Measurements from ENCODE around the gene NGF.
A peak's percentile ranks its signal among the peaks of the same experiment; 100 is the strongest.

The NGF gene

GRCh38 chr1:115337276-115337632 is 795 bp downstream of the NGF start:
- peak; percentile 44 for FAIRE-seq

GRCh38 chr1:115336741-115337140 is 1.3 kb downstream of the NGF start:
- no peak for FAIRE-seq
- DNase-seq (ENCODE audit: low spot score) = no peak

More at GRCh38 chr1:115337276-115337632, 795 bp downstream of the NGF start:
- DNase-seq (ENCODE audit: low spot score) = peak; percentile 23

- DNase-seq (ENCODE audit: low spot score) = peak; percentile 32
These were observed 5.0 kb downstream of the NGF start for GRCh38 chr1:115332813-115333608.

GRCh38 chr1:115331558-115332331 is 6.3 kb downstream of the NGF start:
- no peak for FAIRE-seq
- DNase-seq (ENCODE audit: low spot score) = no peak

More at GRCh38 chr1:115332813-115333608, 5.0 kb downstream of the NGF start:
- FAIRE-seq = peak; percentile 40

GRCh38 chr1:115330480-115331013 is 7.5 kb downstream of the NGF start:
- peak; percentile 40 for DNase-seq (ENCODE audit: low spot score)
- no peak for FAIRE-seq

GRCh38 chr1:115329965-115330364 is 8.1 kb downstream of the NGF start:
- DNase-seq (ENCODE audit: low spot score) = no peak
- FAIRE-seq = peak; percentile 9

- DNase-seq (ENCODE audit: low spot score) = no peak
These were observed 10.8 kb downstream of the NGF start for GRCh38 chr1:115327270-115327669.

GRCh38 chr1:115326419-115326818 is 11.6 kb downstream of the NGF start:
- no peak for FAIRE-seq

More at GRCh38 chr1:115327270-115327669, 10.8 kb downstream of the NGF start:
- FAIRE-seq = peak; percentile 32

GRCh38 chr1:115325874-115326273 is 12.2 kb downstream of the NGF start:
- peak; percentile 35 for DNase-seq (ENCODE audit: low spot score)
- no peak for FAIRE-seq

More at GRCh38 chr1:115326419-115326818, 11.6 kb downstream of the NGF start:
- DNase-seq (ENCODE audit: low spot score) = no peak

- no peak for DNase-seq (ENCODE audit: low spot score)
- FAIRE-seq = peak; percentile 69
These were observed 13.2 kb downstream of the NGF start for GRCh38 chr1:115324649-115325420.

GRCh38 chr1:115323366-115324004 is 14.6 kb downstream of the NGF start:
- DNase-seq (ENCODE audit: low spot score) (no peak), FAIRE-seq (peak; percentile 13)

- no peak for FAIRE-seq
- DNase-seq (ENCODE audit: low spot score) = no peak
These were observed 15.4 kb downstream of the NGF start for GRCh38 chr1:115322631-115323030.

GRCh38 chr1:115320377-115320776 is 17.7 kb downstream of the NGF start:
- DNase-seq (ENCODE audit: low spot score) (no peak), FAIRE-seq (peak; percentile 81)

- no peak for FAIRE-seq
- no peak for DNase-seq (ENCODE audit: low spot score)
These were observed 18.3 kb downstream of the NGF start for GRCh38 chr1:115319706-115320105.

GRCh38 chr1:115317101-115318012 is 20.7 kb downstream of the NGF start:
- FAIRE-seq (no peak), DNase-seq (ENCODE audit: low spot score) (peak; percentile 30)

- FAIRE-seq (no peak), DNase-seq (ENCODE audit: low spot score) (peak; percentile 37)
These were observed 23.3 kb downstream of the NGF start for GRCh38 chr1:115314765-115315164.

GRCh38 chr1:115314092-115314491 is 24.0 kb downstream of the NGF start:
- DNase-seq (ENCODE audit: low spot score) = no peak
- peak; percentile 46 for FAIRE-seq

- DNase-seq (ENCODE audit: low spot score) = no peak
These were observed 24.9 kb downstream of the NGF start for GRCh38 chr1:115313182-115313581.

GRCh38 chr1:115312742-115313141 is 25.3 kb downstream of the NGF start:
- DNase-seq (ENCODE audit: low spot score) = no peak
- no peak for FAIRE-seq

More at GRCh38 chr1:115313182-115313581, 24.9 kb downstream of the NGF start:
- FAIRE-seq = no peak

Measured in urothelium cell line (cell line).